K562 (cell line): ENCODE measurements around the gene NUFIP2. TPM values are rescaled to one million over a fixed set of nuclear protein-coding genes. Genes with fewer than 3 reads are reported as not detected.

ENCODE experiments used
- ATAC-seq: fragments of 200-7000 bp; cut with Tn5 transposase; 3 replicates; pipeline ENCODE4 v1.9.1; 2020; ENCODE audit warnings: moderate library complexity
- BruUV-seq: library from RNA; stranded (reverse); fragments of 400-500 nt; replicated peaks from 2 replicates; lab custom pipeline; 2021; lab: Mats Ljungman, UMichigan
- CTCF ChIA-PET: fragments of 300-600 bp; formaldehyde crosslinking; extraction: SDS; loops from one replicate; lab custom pipeline; 2021; ENCODE audit warnings: low intra/inter-chr PET ratio; lab: Yijun Ruan, JAX
- POLR2A ChIA-PET: fragments of 300-600, 350-650 bp; sonication (Branson Sonifier 250); formaldehyde crosslinking; extraction: SDS; loops from one replicate; lab custom pipeline; 2021; ENCODE audit warnings: antibody characterized with exemption, inconsistent platforms; lab: Yijun Ruan, JAX
- DNase-seq, 4 experiments: peaks; one replicate each; pipeline versions ENCODE4 v3.0.0 to v3.0.0-alpha.2; 2011 to 2018; ENCODE audit warnings: low spot score in 3 of 4, mixed read lengths in 3 of 4; ENCODE audit errors: extremely low read depth in 1 of 4
- FAIRE-seq: peaks from 2 replicates; lab custom pipeline; 2011; peaks lifted over from hg19 to GRCh38; lab: Jason Lieb, UNC
- H2AFZ ChIP-seq: 2 replicates; pipeline ENCODE4 v1.6.0; 2011; ENCODE audit warnings: low read depth, low read length, control low read depth, inconsistent platforms
- H3K27ac ChIP-seq: fragments of 200-600 bp; 3 replicates; pipeline ENCODE4 v1.8.0; 2011; ENCODE audit warnings: low read depth, mild to moderate bottlenecking, control low read depth, inconsistent platforms, low read length, moderate library complexity, mixed read lengths; ENCODE audit errors: extremely low read depth
- H3K27me3 ChIP-seq, 2 experiments: fragments of 300-600 bp in 1 of 2; 2 replicates in 1 of 2; 3 replicates in 1 of 2; pipeline versions ENCODE4 v1.6.0 to v1.8.0; 2011; ENCODE audit warnings: inconsistent platforms in 2 of 2, low read length in 2 of 2, mild to moderate bottlenecking in 1 of 2, mixed read lengths in 1 of 2, moderate library complexity in 1 of 2; ENCODE audit not compliant: control insufficient read depth in 2 of 2, insufficient read depth in 2 of 2
- H3K36me3 ChIP-seq: fragments of 300-600 bp; 3 replicates; pipeline ENCODE4 v1.8.0; 2011; ENCODE audit warnings: mild to moderate bottlenecking, low read length, inconsistent platforms; ENCODE audit not compliant: control insufficient read depth, insufficient read depth
- H3K4me1 ChIP-seq, 2 experiments: fragments of 200-600 bp in 1 of 2; replicated peaks in 1 of 2; 2 replicates in 1 of 2; 3 replicates in 1 of 2; pipeline versions ENCODE4 v1.5.1 to v1.8.0; 2011; ENCODE audit warnings: inconsistent platforms in 2 of 2, low read length in 2 of 2, mild to moderate bottlenecking in 1 of 2, mixed read lengths in 1 of 2, moderate library complexity in 1 of 2; ENCODE audit not compliant: control insufficient read depth in 2 of 2, insufficient read depth in 2 of 2
- H3K4me2 ChIP-seq: 2 replicates; pipeline ENCODE4 v1.6.1; 2011; ENCODE audit warnings: low read length, control low read depth, inconsistent platforms, mixed read lengths; ENCODE audit not compliant: insufficient read depth
- H3K4me3 ChIP-seq: fragments of 200-600 bp; sonication (generic), shearing (Covaris generic); 2 replicates; pipeline ENCODE4 v1.5.1; 2016; ENCODE audit warnings: control low read depth, inconsistent platforms
- H3K79me2 ChIP-seq: fragments of 200-600 bp; 3 replicates; pipeline ENCODE4 v1.8.0; 2011; ENCODE audit warnings: low read length, inconsistent platforms; ENCODE audit not compliant: control insufficient read depth, insufficient read depth
- H3K9ac ChIP-seq, 2 experiments: 2 replicates each; pipeline versions ENCODE4 v1.6.0 to v1.6.1; 2011; ENCODE audit warnings: low read depth in 2 of 2, low read length in 2 of 2, control low read depth in 1 of 2, inconsistent platforms in 1 of 2, mild to moderate bottlenecking in 1 of 2, mixed read lengths in 1 of 2; ENCODE audit not compliant: insufficient read depth in 1 of 2
- H3K9me1 ChIP-seq: one replicate; pipeline ENCODE4 v1.6.0; 2011; ENCODE audit warnings: inconsistent platforms, mild to moderate bottlenecking, low read length, moderate library complexity; ENCODE audit not compliant: control insufficient read depth, insufficient read depth
- H3K9me3 ChIP-seq: replicated peaks from 2 replicates; pipeline ENCODE4 v1.5.1; 2011; ENCODE audit warnings: low read depth, low read length, inconsistent platforms; ENCODE audit not compliant: control insufficient read depth, insufficient read depth
- H4K20me1 ChIP-seq: replicated peaks from 2 replicates; pipeline ENCODE4 v1.6.1; 2011; ENCODE audit warnings: low read length, inconsistent platforms, mixed read lengths; ENCODE audit not compliant: control insufficient read depth, insufficient read depth
- CEBPG ChIP-seq, 3 experiments: fragments of 200-800 bp in 1 of 3; sonication (Bioruptor generic) in 1 of 3; sonication (generic) in 1 of 3; formaldehyde crosslinking in 1 of 3; IDR thresholded peaks in 2 of 3; conservative IDR thresholded peaks in 1 of 3; 2 replicates each; pipeline versions ENCODE4 v1.6.1 to v1.8.0; 2016 to 2022; ENCODE audit warnings: missing compliant biosample characterization in 2 of 3, missing genetic modification characterization in 2 of 3, mild to moderate bottlenecking in 1 of 3, missing genetic modification reagents in 1 of 3
- E2F4 ChIP-seq: sonication (generic); formaldehyde crosslinking; IDR thresholded peaks from 2 replicates; pipeline ENCODE4 v1.8.0; 2022; ENCODE audit warnings: mild to moderate bottlenecking, low read depth, missing genetic modification reagents
- HSF4 ChIP-seq: fragments of 250-450 bp; sonication (Bioruptor Pico); IDR thresholded peaks from 2 replicates; pipeline ENCODE4 v2.1.2; 2022; ENCODE audit warnings: mild to moderate bottlenecking, moderate library complexity, borderline replicate concordance
- MCM7 ChIP-seq, 2 experiments: fragments of 450-650 bp; IDR thresholded peaks; 2 replicates each; pipeline ENCODE4 v1.6.1; 2016 to 2018
- PATZ1 ChIP-seq: fragments of 250-450 bp; sonication (Bioruptor Pico); IDR thresholded peaks from 2 replicates; pipeline ENCODE4 v1.5.0; 2020; ENCODE audit warnings: mild to moderate bottlenecking, borderline replicate concordance
- SMAD2 ChIP-seq: fragments of 150-350 bp; IDR thresholded peaks from 2 replicates; pipeline ENCODE4 v1.6.1; 2014; ENCODE audit warnings: low read depth, mild to moderate bottlenecking, low read length
- SMARCA4 ChIP-seq: fragments of 450-650 bp; IDR thresholded peaks from 2 replicates; pipeline ENCODE4 v1.6.1; 2016
- ZBTB43 ChIP-seq: sonication (generic); formaldehyde crosslinking; IDR thresholded peaks from 2 replicates; pipeline ENCODE4 v1.8.0; 2023; ENCODE audit warnings: mild to moderate bottlenecking, missing genetic modification reagents
- ZNF280A ChIP-seq: fragments of 450-650 bp; IDR thresholded peaks from 2 replicates; pipeline ENCODE4 v1.6.1; 2018; ENCODE audit warnings: mild to moderate bottlenecking, low read depth; ENCODE audit not compliant: partially characterized antibody
- ZNF41 ChIP-seq: fragments of 250-450 bp; sonication (Bioruptor Pico); conservative IDR thresholded peaks from 2 replicates; pipeline ENCODE4 v1.4.0; 2020; ENCODE audit warnings: mild to moderate bottlenecking
- WGBS: fragments of 100-300 bp; shearing (Covaris generic); methylation state at CpG from one replicate; pipeline ENCODE4 v1.1.6; 2016; ENCODE audit warnings: low coverage, mixed read lengths; ENCODE audit not compliant: insufficient coverage; ENCODE audit errors: missing lambda C conversion rate; 5-methylcytosine and 5-hydroxymethylcytosine counted together
- in situ Hi-C: fragments of 300-500 bp; cut with MboI; formaldehyde crosslinking; loops from 4 replicates; pipeline ENCODE4 v1.15.0; 2018; ENCODE audit warnings: inconsistent platforms, mixed read lengths
- intact Hi-C: fragments of 100-400 bp; cut with micrococcal nuclease; formaldehyde crosslinking; loops from 2 replicates; pipeline ENCODE4 v1.14.2; 2022
- polyA plus RNA-seq, 8 experiments: library from polyadenylated mRNA; depleted of rRNA in 4 of 8; stranded (reverse) in 5 of 8; unstranded in 3 of 8; fragments of >200 nt; fragmentation: Nextera tagmentation in 2 of 8; fragmentation: Illumina TruSeq in 1 of 8; extraction: Ambion mirVana in 2 of 8; extraction: Trizol in 1 of 8; gene quantifications; 2 replicates each; pipeline versions ENCODE4 v1.2.1 to v1.2.3, GENCODE V29; 2011 to 2014; ENCODE audit warnings: inconsistent platforms in 1 of 8, missing spikeins in 1 of 8
- total RNA-seq, 7 experiments: library from RNA; depleted of rRNA in 6 of 7; stranded (reverse); fragments of >200 nt in 6 of 7; fragmentation: Illumina TruSeq in 2 of 7; extraction: Trizol in 2 of 7; gene quantifications; 2 replicates each; pipeline versions ENCODE4 v1.2.1 to v1.2.3, GENCODE V29; 2011 to 2021; ENCODE audit warnings: low replicate concordance in 1 of 7

The NUFIP2 gene
- total and polyA plus RNA-seq, 9 of the 15 experiments (the other 6 are each of a cell fraction or from before 2014, with no cell fraction given) = 4.9 to 40.7 (median 18.5) TPM

- Histone ChIP-seq H3K79me2 (no peaks in the 10 kb centered on the region), H3K9me3 (no peaks in the 10 kb centered on the region), H3K27ac (peak overlapping the region; percentile 38; the same call in 1 of the 3 replicates), H3K4me1 (peaks cover 3 to 13% of the 10 kb centered on the region in 2 experiments; a peak in 3 of 5 replicates), H3K9ac (no peak overlapping the region; a peak in 1 of 4 replicates), H3K27me3 (no peaks in the 10 kb centered on the region), H3K4me2 (peak overlapping the region; percentile 3; the same call in 1 of the 2 replicates), H2AFZ (peak overlapping the region; percentile 19; the same call in 1 of the 2 replicates), H3K4me3 (no peak overlapping the region), H4K20me1 (no peaks in the 10 kb centered on the region), H3K36me3 (no peaks in the 10 kb centered on the region), H3K9me1 (no peaks in the 10 kb centered on the region)
- ATAC-seq (peak; percentile 74), FAIRE-seq (peak; percentile 81), DNase-seq (peak in 1 of 4 experiments; percentile 30)
- in situ Hi-C loops (no loop called here), intact Hi-C loops (no loop called here)
- BruUV-seq = no TSS peak
- WGBS = 11% methylated on average over 3 of the region's 3 CpGs
- ChIA-PET CTCF (no interaction called here), POLR2A (interaction anchor here (0.6 to 1.5 kb wide), 7 partner anchors 13 to 703 kb away, joined by 3 to 6 read pairs (median 3); partner anchors contain the start of genes MYO18A and NUFIP2)
- TF ChIP-seq MCM7 (IDR thresholded peaks at IDR 0.05) (no peak), E2F4 (CRISPR knock-in tag) (no peak), ZNF280A (no peak), HSF4 (no peak), SMAD2 (no peak), SMARCA4 (peak; percentile 79; the same call in 1 of the 2 replicates), ZNF41 (CRISPR knock-in tag) (no peak), PATZ1 (CRISPR knock-in tag) (no peak), ZBTB43 (CRISPR knock-in tag) (no peak), CEBPG (CRISPR knock-in tag; IDR thresholded peaks at IDR 0.05) (peak; percentile 81), CEBPG (tag; conservative IDR thresholded peaks at IDR 0.05 in 1 of 2, IDR thresholded peaks at IDR 0.05 in 1 of 2) (peak; percentile 87 to 88)
Measured at GRCh38 chr17:29237476-29238132, 56.3 kb downstream of the NUFIP2 start.
